Panc1 (cell line): Measurements from ENCODE around the gene PREPL.

Source experiments
- POLR2AphosphoS5 ChIP-seq: IDR thresholded peaks from 2 replicates; pipeline ENCODE4 v1.6.1; 2012; ENCODE audit warnings: mild to moderate bottlenecking, low read depth, low read length, moderate library complexity
- TF ChIP-seq, protein P1 (sequence below): fragments of 450-650 bp; IDR thresholded peaks from 2 replicates; pipeline ENCODE4 v1.5.1; 2017; ENCODE audit warnings: mild to moderate bottlenecking

DNA sequence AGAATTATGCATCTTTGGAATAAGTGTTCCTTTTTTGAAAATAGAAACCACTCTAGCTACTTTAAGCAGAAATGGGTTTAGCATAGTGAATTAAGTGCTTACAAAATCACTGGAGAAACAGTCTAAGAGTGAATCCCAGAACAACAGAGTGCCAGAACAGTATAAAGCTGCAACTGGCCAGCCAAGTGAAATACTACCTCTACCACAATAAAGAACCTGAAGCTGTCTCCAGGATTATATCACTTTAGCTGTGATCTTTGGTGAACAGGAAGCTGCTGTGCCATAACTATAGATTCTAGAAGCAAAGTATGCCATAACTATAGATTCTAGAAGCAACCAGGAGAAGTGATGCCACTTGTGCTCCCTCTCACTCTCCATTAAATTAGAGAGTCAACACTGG, 8.1 kb upstream of the PREPL start:
- TF ChIP-seq, protein P1, sequence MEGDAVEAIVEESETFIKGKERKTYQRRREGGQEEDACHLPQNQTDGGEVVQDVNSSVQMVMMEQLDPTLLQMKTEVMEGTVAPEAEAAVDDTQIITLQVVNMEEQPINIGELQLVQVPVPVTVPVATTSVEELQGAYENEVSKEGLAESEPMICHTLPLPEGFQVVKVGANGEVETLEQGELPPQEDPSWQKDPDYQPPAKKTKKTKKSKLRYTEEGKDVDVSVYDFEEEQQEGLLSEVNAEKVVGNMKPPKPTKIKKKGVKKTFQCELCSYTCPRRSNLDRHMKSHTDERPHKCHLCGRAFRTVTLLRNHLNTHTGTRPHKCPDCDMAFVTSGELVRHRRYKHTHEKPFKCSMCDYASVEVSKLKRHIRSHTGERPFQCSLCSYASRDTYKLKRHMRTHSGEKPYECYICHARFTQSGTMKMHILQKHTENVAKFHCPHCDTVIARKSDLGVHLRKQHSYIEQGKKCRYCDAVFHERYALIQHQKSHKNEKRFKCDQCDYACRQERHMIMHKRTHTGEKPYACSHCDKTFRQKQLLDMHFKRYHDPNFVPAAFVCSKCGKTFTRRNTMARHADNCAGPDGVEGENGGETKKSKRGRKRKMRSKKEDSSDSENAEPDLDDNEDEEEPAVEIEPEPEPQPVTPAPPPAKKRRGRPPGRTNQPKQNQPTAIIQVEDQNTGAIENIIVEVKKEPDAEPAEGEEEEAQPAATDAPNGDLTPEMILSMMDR: no peak
- TF ChIP-seq POLR2AphosphoS5: no peak
